ENCODE data around the gene IGFBP3.

Gene IGFBP3

GRCh38 chr7:45927721-45928120 is 6.6 kb upstream of the IGFBP3 start:
- DNase-seq = no peak
- in situ Hi-C loops (cut with HindIII; ENCODE audit: low pct_ligation_motif_present, low pct_unique_long_range_greater_than_20kb, low sequenced_read_pairs) = loop anchor here (10.0 kb wide), 1 partner anchor 427 kb away; no protein-coding TSS in a partner anchor

GRCh38 chr7:45924283-45924682 is 3.2 kb upstream of the IGFBP3 start:
- peak; percentile 73 for DNase-seq
- in situ Hi-C loops (cut with HindIII; ENCODE audit: low pct_ligation_motif_present, low pct_unique_long_range_greater_than_20kb, low sequenced_read_pairs) = loop anchor here (10.0 kb wide), 1 partner anchor 431 kb away; no protein-coding TSS in a partner anchor

DNA sequence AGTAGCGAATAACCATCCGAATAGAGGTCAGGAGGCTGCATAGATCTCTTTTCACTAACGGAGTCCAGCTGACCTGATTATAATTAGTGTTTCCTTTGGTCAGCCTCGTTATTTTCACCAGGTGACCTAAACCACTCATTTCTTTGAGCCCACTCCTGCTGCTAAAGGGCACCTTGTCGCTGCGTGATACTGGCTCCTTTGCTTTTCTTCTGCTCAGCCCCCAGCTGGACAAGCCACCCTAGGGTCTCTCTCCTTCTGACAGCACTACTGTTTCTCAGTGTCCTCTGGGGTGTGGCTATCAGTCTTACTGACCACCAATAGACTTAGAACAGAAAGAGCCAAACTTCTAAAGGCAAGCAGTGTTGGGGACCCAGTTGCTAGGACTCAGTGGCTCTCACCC is 2.7 kb upstream of the IGFBP3 start:
- DNase-seq = no peak
- in situ Hi-C loops (cut with HindIII; ENCODE audit: low pct_ligation_motif_present, low pct_unique_long_range_greater_than_20kb, low sequenced_read_pairs) = loop anchor here (10.0 kb wide), 1 partner anchor 431 kb away; no protein-coding TSS in a partner anchor

GRCh38 chr7:45923290-45923689 is 2.2 kb upstream of the IGFBP3 start:
- in situ Hi-C loops (cut with HindIII; ENCODE audit: low pct_ligation_motif_present, low pct_unique_long_range_greater_than_20kb, low sequenced_read_pairs) = loop anchor here (10.0 kb wide), 1 partner anchor 432 kb away; no protein-coding TSS in a partner anchor
- DNase-seq = peak; percentile 77

DNA sequence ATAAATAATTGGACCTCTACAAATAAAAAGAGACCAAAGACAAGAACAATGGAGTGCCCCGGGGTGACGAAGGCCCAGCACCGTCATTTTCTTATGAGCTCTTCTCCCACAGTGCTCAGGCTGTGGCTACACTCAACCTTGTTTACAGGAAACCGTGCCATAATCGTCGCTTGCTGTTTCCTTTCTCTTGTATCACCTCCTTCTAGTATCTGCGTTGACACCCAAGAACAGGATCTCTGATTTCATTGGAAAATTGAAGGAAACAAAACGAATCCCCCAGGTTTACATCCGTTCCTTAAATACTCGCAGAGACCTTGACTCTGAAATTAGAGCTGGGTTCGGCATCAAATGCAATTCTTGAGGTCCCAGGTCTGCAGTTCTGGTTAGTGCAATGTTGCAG is 1.7 kb upstream of the IGFBP3 start:
- no peak for DNase-seq

GRCh38 chr7:45921699-45922519 is 837 bp upstream of the IGFBP3 start:
- in situ Hi-C loops (cut with HindIII; ENCODE audit: low pct_ligation_motif_present, low pct_unique_long_range_greater_than_20kb, low sequenced_read_pairs) = loop anchor here (10.0 kb wide), 1 partner anchor 433 kb away; no protein-coding TSS in a partner anchor
- peak; percentile 48 for DNase-seq

More for the DNA sequence above, 1.7 kb upstream of the IGFBP3 start:
- in situ Hi-C loops (cut with HindIII; ENCODE audit: low pct_ligation_motif_present, low pct_unique_long_range_greater_than_20kb, low sequenced_read_pairs) = loop anchor here (10.0 kb wide), 1 partner anchor 432 kb away; no protein-coding TSS in a partner anchor

GRCh38 chr7:45921381-45921698 is 268 bp upstream of the IGFBP3 start:
- DNase-seq = no peak
- in situ Hi-C loops (cut with HindIII; ENCODE audit: low pct_ligation_motif_present, low pct_unique_long_range_greater_than_20kb, low sequenced_read_pairs) = loop anchor here (10.0 kb wide), 1 partner anchor 433 kb away; no protein-coding TSS in a partner anchor

DNA sequence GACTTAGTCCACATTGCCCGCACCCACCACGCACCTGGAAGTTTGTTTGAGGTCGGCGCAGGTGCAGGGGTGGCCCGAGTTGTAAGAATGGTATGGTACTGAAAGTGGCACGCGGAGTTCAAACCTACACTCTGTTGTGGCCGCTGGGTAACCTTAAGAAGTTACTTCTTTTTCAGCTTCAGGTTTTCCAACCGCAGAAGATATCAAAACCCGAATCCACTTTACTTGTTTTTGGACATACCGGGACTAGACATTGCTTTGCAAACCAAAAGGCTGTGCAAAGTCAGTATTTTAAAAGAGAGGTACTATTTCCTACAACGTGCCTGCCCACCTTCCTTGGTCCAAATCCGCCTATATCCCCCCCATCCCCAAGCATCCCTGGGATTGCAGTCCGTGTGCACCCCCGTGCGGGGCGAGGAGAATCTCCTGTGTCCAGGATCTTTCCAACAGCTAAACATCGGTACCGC is 1.0 kb downstream of the IGFBP3 start:
- in situ Hi-C loops (cut with HindIII; ENCODE audit: low pct_ligation_motif_present, low pct_unique_long_range_greater_than_20kb, low sequenced_read_pairs) = loop anchor here (10.0 kb wide), 1 partner anchor 435 kb away; no protein-coding TSS in a partner anchor

GRCh38 chr7:45919231-45919784 is 1.8 kb downstream of the IGFBP3 start:
- in situ Hi-C loops (cut with HindIII; ENCODE audit: low pct_ligation_motif_present, low pct_unique_long_range_greater_than_20kb, low sequenced_read_pairs) = no loop called here
- no peak for DNase-seq

More for the DNA sequence above, 1.0 kb downstream of the IGFBP3 start:
- DNase-seq = no peak

DNA sequence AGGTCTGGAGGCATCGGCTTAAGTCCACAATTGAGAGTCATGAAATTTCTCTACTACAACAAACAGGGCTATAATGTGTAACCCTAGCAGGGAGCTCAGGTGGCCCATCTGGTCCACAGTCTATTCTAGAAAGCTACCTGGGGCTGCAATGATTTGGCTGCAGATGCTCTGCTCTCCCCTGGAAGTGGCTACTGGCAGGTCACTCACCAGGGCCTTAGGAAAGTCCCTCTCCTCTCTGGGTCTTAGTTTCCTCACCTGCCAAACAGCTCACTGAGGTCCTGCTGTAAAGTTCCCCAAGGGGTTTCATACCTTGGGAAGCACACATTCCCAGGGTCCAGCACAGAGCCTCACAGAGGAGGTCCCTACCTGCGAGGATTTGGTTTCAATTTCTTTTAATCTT is 2.5 kb downstream of the IGFBP3 start:
- DNase-seq = no peak
- in situ Hi-C loops (cut with HindIII; ENCODE audit: low pct_ligation_motif_present, low pct_unique_long_range_greater_than_20kb, low sequenced_read_pairs) = no loop called here

GRCh38 chr7:45917658-45918057 is 3.4 kb downstream of the IGFBP3 start:
- in situ Hi-C loops (cut with HindIII; ENCODE audit: low pct_ligation_motif_present, low pct_unique_long_range_greater_than_20kb, low sequenced_read_pairs) = no loop called here
- DNase-seq = peak; percentile 78

DNA sequence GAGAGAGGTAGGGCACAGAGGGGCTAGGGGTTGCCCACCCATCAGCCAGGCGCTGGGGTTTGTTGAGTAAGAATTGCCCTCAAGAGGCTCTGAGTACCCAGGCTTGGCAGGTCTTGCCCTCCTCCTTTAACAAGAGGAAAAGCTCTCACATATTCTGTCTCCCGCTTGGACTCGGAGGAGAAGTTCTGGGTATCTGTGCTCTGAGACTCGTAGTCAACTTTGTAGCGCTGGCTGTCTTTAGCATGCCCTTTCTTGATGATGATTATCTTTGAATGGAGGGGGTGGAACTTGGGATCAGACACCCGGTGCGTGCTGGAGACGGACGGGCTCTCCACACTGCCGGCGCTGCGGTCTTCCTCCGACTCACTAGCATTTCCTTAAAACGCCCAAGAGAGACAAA is 4.0 kb downstream of the IGFBP3 start:
- in situ Hi-C loops (cut with HindIII; ENCODE audit: low pct_ligation_motif_present, low pct_unique_long_range_greater_than_20kb, low sequenced_read_pairs) = no loop called here

GRCh38 chr7:45915606-45916005 is 5.5 kb downstream of the IGFBP3 start:
- in situ Hi-C loops (cut with HindIII; ENCODE audit: low pct_ligation_motif_present, low pct_unique_long_range_greater_than_20kb, low sequenced_read_pairs) = no loop called here

More for the DNA sequence above, 4.0 kb downstream of the IGFBP3 start:
- no peak for DNase-seq

DNA sequence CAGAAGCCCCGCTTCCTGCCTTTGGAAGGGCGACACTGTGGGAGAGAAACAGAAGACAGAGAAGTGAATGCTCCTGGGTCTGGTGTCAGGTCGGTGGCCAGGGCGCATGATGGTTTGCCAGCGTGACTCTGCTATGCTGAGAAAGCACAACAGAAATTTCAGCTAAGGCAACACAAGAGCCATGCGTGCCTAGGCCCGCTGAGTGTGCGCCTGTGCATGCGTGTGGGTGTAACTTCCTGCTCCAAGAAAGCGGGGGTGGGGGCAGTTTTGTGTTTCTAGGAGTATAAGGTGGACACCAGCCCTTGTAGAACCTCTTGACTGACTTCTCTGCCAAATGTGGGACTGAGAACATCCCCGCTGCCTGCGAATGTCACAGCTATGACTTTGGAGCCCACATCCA is 6.2 kb downstream of the IGFBP3 start:
- in situ Hi-C loops (cut with HindIII; ENCODE audit: low pct_ligation_motif_present, low pct_unique_long_range_greater_than_20kb, low sequenced_read_pairs) = no loop called here
- DNase-seq = no peak

More at GRCh38 chr7:45915606-45916005, 5.5 kb downstream of the IGFBP3 start:
- no peak for DNase-seq

DNA sequence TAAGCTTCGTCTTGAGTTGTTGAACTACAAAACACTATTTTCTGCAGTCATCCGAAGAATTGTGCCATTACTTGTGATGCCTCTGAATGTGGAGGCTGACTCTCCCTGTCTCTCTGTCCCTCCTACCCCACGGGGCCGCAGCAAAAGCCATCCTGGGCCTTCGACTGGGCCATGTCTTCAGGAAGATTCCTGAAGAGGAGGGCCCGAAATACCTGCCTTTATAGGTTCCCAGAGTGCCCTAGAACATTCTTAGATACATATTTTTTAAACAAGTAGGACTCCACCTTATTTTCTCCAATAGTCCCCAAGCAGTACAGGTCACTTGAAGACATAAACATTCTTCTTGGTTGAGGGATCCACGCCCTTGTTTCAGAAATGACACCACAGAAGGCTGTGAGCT is 8.1 kb downstream of the IGFBP3 start:
- DNase-seq = no peak
- in situ Hi-C loops (cut with HindIII; ENCODE audit: low pct_ligation_motif_present, low pct_unique_long_range_greater_than_20kb, low sequenced_read_pairs) = no loop called here

- in situ Hi-C loops (cut with HindIII; ENCODE audit: low pct_ligation_motif_present, low pct_unique_long_range_greater_than_20kb, low sequenced_read_pairs) = no loop called here
- no peak for DNase-seq
These were observed 9.8 kb downstream of the IGFBP3 start for GRCh38 chr7:45911311-45911710.

GRCh38 chr7:45910855-45911254 is 10.2 kb downstream of the IGFBP3 start:
- DNase-seq = no peak
- in situ Hi-C loops (cut with HindIII; ENCODE audit: low pct_ligation_motif_present, low pct_unique_long_range_greater_than_20kb, low sequenced_read_pairs) = no loop called here

GRCh38 chr7:45909561-45909960 is 11.5 kb downstream of the IGFBP3 start:
- DNase-seq = no peak
- in situ Hi-C loops (cut with HindIII; ENCODE audit: low pct_ligation_motif_present, low pct_unique_long_range_greater_than_20kb, low sequenced_read_pairs) = no loop called here

DNA sequence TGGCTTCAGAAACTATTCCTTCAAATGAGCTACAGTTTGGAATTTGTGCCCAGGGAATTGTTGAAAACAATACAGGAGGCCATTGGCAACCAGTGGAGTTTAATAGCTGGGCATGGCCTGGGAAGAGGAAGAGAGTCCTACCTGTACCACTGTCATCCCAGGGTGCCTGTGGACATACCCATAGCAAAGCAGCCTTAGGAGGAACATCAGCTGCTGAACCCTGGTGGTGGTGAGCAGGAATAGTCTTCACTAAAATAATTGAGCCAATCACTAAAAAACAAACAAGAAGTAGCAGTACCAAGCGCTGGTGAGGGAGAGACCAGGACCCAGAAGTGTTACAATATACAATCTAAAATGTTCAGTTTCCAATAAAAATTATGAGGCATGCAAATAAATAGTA is 18.3 kb downstream of the IGFBP3 start:
- in situ Hi-C loops (cut with HindIII; ENCODE audit: low pct_ligation_motif_present, low pct_unique_long_range_greater_than_20kb, low sequenced_read_pairs) = no loop called here
- no peak for DNase-seq

GRCh38 chr7:45901566-45901965 is 19.5 kb downstream of the IGFBP3 start:
- in situ Hi-C loops (cut with HindIII; ENCODE audit: low pct_ligation_motif_present, low pct_unique_long_range_greater_than_20kb, low sequenced_read_pairs) = no loop called here
- no peak for DNase-seq
